NCI-H1930 (cell line): ENCODE results near the gene TMEM200A.
"Not testable (repeated sequence)": the region's sequence is repeated elsewhere in the genome, so short reads cannot be mapped to it uniquely, and the experiment has no call there.

ENCODE experiments used
- DNase-seq, 2 experiments: peaks; one replicate each; lab custom pipeline; 2025; lab: John Stamatoyannopoulos, UW

TMEM200A gene

DNA sequence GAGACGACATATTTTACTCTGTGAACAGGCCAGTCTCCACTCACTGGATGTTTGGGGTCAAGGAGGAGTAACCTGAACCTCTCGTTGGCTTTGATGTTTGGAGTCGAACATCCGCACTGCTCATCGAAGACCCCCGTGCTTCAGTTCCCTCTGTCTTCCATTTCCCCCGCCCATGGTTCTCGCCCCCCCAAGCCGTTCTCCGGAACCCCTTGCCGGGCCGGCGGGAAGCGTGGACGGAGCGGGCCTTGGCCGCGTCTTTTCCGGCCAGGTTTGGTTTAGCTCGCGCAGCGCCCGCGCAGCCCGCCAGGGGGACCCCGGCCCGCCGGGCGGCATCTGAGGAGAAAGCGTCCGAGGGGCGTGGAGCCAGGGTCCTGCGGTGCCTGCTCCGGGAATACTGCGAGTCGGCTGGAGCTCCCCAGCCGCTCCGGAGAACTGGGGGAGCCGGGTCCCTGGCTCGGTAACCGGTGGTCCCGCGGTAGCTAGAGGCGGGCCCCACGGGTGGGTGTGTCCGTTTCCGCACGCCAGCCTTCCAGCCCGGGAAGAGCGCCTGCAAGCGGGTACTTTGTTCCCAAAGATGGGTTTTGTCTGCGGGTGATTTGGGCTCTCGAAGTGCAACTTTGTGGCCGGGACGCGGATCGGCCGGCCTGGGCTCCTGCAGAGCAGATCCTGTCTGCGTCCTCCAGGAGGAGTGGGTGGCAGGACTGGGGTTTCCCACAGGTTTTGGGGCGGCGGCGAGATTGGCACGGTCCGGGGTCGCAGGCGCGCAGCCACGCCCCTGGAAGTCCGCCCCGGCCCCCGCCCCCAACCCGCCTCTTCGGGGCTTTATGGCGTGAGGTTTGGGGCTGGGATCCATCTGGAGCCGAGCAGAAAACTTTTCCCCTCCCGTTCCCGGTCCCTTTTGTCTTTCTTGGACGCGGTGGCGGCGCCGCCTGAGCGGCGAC is at the start of gene TMEM200A:
TSS of gene TMEM200A (plus strand) at position 852 of the 941 bp plus-strand sequence. CDS start 74,406 bp downstream, outside the sequence.
- DNase-seq: peak; percentile 54 to 79

DNA sequence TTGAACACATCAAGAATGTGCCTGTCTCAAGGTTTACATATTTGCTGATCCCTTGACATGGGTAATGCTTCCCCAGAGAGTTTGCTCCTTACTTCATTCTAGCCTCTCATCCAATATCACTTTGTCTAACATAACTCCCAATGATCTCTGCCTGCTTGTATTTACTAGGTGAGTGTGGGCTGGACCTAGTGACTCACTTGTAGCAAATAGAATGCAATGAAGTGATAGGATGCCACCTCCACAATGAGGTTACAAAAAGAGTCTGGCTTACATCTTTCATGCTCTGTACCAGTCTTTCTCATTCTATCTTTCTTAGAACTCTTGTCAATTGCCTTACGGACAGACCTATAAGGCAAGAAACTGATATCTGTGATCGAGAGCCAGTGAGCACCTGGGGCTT is 44.9 kb upstream of the TMEM200A start:
- DNase-seq: no peak

DNA sequence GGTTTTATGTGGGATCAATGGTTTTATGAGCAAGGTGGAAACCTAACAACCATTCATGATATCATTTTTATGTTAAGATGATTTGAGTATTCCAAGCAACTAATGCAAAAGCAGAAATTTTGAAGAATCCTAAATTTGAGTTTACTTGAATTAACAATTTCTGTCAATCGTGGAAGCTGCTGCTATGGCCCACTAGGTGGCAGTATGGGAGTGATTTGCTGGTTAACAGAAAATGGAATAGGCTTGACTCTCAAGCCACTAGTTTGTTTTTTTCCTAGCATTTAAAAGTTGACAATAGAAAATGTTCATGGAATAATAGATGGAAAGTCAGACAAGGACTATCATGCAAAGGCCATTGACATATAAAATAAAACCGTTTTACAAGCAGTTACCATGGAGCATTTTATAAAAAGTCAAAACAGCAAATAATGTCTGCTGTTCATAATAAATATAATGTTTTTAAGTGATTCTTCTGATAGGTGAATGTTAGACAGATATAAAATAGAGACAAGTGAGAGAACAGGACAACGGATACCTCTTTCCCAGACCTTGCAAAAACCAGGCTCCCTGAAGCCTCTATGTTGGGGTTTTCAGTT is 43.0 kb upstream of the TMEM200A start:
- peak; percentile 21 to 28 for DNase-seq

DNA sequence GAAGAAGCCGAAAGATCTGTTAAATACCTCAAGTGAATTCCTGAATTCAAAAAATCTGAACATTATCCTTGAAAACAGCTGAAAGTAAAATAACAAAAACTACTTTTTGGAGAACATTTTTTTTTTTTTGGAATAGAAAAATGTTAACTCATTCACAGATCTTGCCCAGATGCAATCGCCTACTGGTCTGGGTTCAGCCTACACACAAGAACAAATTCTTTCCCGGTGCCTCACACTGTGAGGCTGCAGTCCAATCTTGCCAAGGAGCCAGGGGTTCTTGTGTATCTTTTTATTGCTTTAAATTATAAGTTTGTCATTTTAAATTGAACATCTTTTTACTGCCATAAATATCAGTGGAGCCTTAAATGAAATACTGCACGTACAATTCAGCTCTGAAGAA is 41.2 kb upstream of the TMEM200A start:
- no peak for DNase-seq

DNA sequence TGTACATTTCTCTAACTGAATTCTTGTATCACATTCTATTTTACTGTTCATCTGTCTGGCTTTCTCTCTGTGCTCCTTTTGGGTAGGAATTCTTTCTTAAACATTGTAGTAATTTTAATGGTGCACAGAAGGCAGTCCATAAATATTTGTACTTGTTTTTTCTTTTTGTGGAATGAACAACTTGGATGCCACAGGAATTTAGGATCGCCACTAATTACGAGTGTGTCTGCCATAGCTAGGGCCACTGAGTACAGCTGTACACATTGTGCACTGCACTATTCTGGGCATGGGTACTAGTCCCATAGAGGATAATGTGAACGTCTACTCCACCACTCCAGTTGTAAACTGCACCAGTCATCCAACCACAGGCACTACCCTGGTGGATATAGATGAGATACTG is 39.3 kb upstream of the TMEM200A start:
- no peak for DNase-seq

DNA sequence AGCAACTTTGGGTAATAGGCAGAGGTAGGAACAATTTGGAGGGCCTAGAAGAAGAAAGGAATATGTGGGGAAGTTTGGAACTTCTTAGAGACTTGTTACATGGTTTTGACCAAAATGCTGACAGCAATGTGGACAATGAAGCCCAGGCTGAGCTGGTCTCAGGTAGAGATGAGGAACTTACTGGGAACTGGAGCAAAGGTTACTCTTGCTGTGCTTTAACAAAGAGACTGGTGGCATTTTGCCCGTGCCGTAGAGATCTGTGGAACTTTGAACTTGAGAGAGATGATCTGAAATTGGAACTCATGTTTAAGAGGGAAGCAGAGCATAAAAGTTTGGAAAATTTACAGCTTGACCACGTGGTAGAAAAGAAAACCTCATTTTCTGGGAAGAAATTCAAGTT is 28.3 kb upstream of the TMEM200A start:
- no peak for DNase-seq

DNA sequence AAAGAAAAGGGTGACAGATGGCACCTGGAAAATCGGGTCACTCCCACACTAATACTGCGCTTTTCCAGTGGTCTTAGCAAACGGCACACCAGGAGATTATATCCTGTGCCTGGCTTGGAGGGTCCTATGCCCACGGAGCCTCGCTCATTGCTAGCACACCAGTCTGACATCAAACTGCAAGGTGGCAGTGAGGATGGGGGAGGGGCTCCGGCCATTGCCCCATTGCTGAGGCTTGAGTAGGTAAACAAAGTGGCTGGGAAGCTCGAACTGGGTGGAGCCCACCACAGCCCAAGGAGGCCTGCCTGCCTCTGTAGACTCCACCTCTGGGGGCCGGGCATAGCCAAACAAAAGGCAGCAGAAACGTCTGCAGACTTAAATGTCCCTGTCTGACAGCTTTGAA is 19.5 kb upstream of the TMEM200A start:
- not testable (repeated sequence) for DNase-seq

DNA sequence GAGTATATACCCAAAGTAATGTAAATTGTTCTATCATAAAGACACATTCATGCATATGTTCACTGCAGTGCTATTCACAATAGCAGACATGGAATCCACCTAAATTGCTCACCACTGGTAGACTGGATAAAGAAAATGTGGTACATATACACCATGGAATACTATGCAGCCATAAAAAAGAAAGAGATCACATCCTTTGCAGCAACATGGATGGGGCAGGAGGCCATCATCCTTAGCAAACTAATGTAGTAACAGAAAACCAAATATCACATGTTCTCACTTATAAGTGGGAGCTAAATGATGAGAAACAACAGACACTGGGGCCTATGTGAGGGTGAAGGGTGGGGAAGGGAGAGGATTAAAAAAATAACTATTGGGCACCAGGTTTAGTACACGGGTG is 11.5 kb upstream of the TMEM200A start:
- DNase-seq: no peak

DNA sequence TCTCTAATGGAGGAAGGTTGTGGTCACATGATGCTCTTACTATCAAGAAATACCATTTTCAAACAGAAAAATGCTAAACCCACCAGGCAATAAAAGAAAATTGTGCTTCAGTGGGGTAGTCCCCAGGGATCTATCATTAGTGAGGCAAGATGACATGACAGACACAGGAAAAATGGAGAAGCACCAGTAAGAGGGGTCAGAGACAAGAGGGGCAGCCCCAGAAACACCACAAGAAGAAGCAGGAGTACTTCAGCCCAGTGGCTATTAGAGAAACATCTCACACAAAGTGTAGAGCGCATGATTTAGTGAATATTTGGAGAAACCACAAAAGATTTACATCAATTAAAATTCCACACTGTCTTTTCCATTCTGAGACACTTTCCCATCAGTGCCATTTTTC is 10.2 kb upstream of the TMEM200A start:
- DNase-seq: no peak

DNA sequence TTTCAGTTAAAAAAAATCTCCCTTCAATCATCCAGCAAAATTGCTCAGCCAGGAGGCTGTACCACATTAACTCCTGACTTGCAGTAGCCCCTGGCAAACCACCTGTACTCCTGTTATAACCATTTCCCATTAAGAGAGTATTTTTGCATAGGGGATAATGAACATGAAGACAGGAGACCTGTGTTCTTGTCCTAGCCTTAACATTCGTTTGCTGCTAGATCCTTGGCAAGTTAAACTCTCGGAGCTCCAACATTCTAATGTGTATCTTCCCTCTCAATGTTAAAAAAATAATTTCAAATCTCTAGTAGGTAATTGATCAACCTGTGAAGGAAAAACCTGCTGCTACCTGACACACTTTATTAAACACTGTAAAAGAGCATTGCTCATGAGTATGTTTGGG is 8.4 kb upstream of the TMEM200A start:
- no peak for DNase-seq

DNA sequence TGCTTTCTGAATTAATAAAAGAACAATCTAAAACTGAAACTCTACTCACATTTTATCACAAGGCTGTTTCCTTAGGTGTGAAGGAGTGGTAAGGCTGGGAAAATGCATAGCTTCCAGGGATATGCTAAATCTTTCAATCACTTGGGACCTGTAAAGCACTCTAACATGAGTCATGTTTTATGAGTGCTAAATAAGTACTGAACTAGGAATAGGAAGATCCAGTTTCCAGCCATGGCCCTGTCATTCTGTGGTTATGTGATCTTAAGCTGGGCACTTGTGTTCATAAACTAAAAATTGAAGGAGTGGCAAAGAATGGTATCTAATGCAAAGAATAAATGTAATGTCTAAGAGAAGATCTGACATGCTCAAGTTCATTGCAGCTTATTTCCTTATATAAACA is 6.1 kb upstream of the TMEM200A start:
- no peak for DNase-seq

DNA sequence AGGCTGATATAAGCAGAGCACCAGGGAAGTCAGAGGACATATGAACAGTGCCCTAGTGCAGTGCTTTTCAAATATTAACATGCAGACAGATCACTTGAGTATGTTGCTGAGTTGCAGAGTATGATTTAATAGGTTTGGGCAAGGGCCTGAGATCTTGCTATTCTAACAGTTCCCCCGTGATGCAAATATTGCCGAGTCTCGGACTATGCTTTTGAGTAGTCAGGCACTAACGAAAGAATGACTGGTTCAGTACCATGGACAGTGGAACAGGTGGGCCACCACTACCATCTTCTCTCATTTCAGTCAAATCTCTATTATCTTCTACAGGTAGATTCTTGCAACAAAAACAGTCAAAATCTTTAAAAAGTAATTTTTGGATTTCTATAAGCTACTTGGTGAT is 3.7 kb upstream of the TMEM200A start:
- DNase-seq: no peak

DNA sequence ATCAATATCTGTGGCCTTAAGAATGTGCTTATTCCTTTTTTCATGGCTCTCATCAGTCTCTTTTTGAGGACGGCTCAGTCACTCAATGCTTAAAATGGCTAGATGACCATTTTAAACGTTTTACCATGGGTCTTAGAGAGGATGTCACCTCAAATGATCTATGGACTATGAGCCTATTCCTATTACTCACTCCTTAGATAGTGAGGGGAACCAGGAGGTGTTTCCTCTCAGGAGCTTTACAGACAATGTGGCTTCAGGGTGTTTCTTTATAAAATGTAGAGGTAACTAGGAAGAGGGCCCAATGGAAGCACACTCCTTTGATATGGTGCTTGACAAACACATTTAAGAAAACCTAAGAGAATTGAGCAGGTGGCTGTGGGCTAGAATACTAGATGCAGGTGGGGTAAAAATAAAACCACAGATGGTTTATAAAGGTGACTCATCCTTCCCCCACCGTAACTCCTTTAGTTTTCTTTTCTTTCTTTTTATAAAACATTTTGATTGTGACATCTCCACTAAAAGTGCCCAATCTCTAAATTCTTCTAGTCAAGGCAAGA is 1.5 kb upstream of the TMEM200A start:
- no peak for DNase-seq

DNA sequence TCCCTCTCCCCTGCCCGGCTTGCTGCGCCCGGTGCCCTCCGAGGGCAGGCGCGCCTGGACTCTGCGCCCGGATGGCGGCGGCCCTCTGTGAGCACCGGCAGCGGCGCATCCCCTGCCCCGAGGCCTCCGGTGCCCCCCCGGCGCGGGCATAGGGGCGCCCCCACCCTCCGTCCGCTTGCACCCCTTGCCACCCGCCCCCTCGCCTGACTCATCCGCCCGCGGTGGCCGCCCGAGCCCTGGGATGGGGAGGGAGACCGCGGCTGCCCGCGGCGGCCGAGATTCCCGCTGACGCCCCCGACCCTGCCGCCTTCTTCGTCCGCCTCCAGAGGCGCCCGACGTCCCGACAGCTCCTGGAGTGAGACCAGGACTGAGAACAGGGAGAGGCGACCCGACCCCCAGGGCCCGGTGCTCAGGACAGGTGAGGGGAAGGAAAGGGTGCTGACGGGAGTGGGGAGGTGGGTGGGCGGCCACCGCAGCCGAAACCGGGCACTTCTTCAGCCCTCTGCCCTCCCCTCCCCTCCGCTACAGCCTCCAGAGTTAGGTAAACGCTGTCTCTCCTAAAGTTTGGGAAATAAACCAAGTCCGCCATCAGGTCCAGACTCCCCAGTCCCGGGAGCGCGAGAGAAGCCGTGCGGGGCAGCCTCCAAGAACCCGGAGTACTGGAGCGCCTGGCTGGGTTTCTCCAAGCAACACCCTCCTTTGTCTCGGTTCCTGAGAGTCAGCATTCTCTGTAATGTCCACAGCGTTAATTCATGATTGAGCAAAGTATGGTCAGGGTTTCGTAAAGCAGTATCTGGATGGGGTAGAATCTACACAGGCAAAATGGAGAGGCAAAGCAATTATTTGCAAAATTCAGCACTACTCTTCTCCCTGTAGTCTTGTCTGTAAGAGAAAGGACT is 539 bp downstream of the TMEM200A start:
- peak; percentile 19 to 25 for DNase-seq

DNA sequence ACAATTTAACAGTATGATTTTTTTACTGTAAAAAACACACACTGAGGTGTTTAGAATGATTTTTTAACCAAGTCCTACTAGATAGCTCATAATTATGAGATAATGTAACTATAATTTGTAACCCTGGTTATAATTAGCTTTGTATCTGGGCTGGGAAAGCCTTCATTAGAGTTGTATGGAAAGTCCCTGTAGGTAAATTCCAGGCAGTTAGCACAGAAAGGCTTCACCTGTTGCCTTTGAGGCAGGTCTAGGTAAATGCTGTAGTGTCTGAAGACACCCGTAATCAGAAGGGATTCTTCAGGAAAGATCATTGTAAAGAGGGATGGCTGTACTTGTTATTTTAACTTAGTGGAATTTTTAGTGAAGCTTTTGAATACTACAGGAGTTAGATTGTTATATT is 1.9 kb downstream of the TMEM200A start:
- peak; percentile 15 to 40 for DNase-seq

DNA sequence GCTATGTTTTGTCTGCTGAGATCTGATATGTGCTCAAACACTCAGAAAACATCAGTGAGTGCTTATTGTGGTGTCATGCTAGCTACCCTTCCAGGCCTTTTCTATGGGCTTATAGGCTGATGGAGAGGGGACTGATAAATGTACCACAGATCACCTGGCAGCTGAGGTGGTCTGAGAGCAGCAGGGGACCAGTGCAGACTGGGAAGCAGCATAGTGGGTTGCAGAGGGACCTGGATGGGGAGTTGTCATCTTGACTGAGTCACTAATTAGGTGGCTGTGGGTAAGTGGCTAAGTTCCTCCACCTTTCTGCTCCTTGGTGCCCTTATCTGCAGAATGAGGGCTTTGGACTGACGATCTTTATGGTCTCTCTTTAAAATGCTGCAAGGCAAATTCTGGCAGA is 2.8 kb downstream of the TMEM200A start:
- no peak for DNase-seq

DNA sequence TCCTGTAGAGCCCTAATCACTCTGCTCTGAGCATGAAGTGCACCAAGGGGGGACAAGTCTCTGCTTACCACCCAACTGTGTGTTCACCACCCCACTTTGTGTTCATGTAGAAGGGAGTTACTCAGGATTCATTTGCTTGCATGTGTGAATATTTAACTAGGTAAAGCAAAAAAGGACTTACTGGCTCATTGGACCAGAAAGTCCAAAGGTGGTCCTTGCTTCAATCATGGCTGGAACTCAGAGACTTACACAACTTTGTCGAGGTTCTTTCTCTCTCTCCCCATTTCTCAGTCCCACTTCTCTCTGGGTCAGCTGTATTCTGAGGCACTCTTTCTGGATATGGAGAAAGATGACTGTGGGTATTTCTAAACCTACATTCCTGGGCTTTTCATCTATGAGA is 4.0 kb downstream of the TMEM200A start:
- no peak for DNase-seq

DNA sequence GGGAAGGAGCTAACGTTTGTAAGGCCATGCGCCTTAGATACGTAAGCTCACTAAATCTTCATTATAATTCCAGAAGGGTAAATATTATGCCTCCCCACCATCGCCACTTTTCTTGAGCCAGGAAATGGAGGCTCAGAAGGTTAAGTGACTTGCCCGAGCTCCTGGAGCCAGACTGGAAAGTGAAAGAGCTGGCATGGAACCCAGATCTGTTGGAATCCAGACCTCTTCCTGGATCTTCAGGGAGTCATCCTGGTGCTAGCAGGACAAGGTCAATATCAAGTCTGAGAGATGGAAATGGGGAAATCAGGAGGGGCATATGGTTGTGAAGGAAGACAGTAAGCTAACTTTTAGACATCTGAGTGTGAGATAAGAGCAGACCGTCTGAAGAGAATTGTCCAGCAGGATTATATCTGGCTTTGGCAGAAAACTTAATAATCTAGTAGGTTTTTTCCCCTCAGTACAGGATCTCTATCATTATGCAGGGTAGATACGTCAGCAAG is 6.2 kb downstream of the TMEM200A start:
- no peak for DNase-seq

DNA sequence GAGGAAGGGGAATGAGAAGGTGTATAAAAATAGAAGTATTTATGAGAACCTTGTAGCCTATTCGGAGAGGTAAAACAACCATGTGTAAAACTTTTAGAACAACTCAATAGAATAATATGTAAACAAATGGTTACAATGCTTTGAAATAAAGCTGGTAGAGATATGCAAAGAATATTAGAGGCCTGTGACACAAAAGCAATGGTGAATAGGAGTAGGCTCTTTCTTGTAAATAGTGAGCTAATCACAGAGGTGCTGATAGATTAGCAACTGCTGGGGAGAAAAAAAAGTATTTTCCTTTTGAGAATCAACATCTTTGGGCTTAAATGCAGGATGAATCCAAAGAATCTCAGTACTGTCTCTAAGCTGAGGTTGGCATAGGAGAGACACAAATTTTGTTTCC is 7.0 kb downstream of the TMEM200A start:
- DNase-seq: no peak

DNA sequence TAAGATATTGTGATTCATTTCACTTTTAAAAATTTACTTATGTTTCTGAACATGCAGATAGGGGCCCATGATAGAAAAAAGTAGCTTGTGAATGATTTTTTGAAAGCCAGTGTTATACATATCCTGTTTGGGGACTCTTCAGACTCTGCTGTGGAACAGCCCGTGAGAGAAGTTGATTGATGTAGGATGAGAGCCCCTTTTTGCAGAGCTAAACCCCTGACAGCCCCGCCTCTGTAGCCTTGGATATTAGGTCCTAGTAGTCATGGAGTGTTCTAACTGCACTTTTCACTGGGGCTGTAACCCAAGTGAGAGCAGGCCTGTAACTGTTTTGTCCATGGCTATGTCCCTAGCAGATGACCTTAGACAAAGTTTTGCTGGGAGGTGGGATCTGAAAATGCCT is 8.2 kb downstream of the TMEM200A start:
- no peak for DNase-seq

DNA sequence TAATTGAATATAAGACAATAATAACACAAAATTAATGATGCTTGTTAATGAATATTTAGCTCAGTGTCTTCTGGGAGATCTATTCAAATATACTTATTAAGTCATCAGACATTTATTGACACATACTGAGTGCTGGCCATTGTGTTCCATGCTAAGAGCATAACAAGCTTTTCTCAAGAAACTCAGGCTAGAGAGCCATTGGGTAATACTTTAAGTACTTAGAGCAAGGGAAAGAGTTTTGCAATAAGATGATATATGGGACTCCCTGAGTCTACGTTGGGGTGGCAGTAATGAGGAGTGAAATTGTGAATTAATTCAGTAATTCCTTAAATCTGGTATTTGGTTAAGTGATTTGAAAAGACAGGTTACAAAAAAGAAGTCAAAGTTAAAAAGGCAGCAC is 11.1 kb downstream of the TMEM200A start:
- no peak for DNase-seq

DNA sequence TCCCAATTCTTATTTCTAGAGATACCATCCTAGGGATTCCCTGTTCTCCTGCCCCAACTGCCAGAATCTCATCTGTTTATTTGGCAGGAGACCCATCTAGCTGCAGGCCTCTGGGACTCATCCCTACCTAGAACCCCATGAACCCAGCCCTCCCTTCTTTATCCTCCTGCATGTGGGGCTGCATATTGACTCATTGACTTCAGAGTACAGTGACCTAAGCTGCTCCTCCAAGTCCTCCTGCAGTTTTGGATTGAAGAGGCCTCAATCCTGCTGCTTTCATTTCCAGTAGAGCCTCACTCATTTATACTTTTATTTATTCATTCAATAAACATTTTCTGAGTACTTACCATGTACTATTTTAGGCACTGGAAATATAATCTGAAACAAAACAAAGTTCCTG is 11.6 kb downstream of the TMEM200A start:
- DNase-seq: no peak
